HEK293T (cell line): Measurements from ENCODE around the gene PIGL.
A peak's percentile ranks its signal among the peaks of the same experiment; 100 is the strongest.

ENCODE experiments used
- CTCF ChIA-PET: fragments of 350-600 bp; formaldehyde crosslinking; extraction: SDS; loops from one replicate; lab custom pipeline; 2021; ENCODE audit warnings: antibody characterized with exemption, inconsistent platforms; lab: Yijun Ruan, JAX
- POLR2A ChIA-PET: fragments of 350-600 bp; formaldehyde crosslinking; extraction: SDS; loops from one replicate; lab custom pipeline; 2020; ENCODE audit warnings: antibody characterized with exemption, inconsistent platforms; lab: Yijun Ruan, JAX
- DNase-seq: peaks from one replicate; pipeline ENCODE4 v3.0.0; 2012; ENCODE audit warnings: mixed read lengths; ENCODE audit errors: extremely low spot score
- ARNT ChIP-seq: fragments of 450-650 bp; IDR thresholded peaks from 2 replicates; pipeline ENCODE4 v1.6.1; 2017; ENCODE audit warnings: mild to moderate bottlenecking
- BHLHE40 ChIP-seq: fragments of 450-650 bp; IDR thresholded peaks from 2 replicates; pipeline ENCODE4 v1.6.1; 2016; ENCODE audit warnings: mild to moderate bottlenecking, moderate library complexity, borderline replicate concordance
- CTBP1 ChIP-seq: fragments of 450-650 bp; IDR thresholded peaks from 2 replicates; pipeline ENCODE4 v1.6.1; 2016; ENCODE audit warnings: borderline replicate concordance
- ELF4 ChIP-seq: fragments of 450-650 bp; IDR thresholded peaks from 2 replicates; pipeline ENCODE4 v1.6.1; 2017; ENCODE audit warnings: antibody characterized with exemption
- FOXA1 ChIP-seq: fragments of 450-650 bp; IDR thresholded peaks from 2 replicates; pipeline ENCODE4 v1.6.1; 2016; ENCODE audit warnings: mild to moderate bottlenecking
- FOXK2 ChIP-seq: fragments of 450-650 bp; IDR thresholded peaks from 2 replicates; pipeline ENCODE4 v1.6.1; 2016; ENCODE audit warnings: mild to moderate bottlenecking
- FOXM1 ChIP-seq: fragments of 450-650 bp; IDR thresholded peaks from 2 replicates; pipeline ENCODE4 v1.6.1; 2017; ENCODE audit warnings: mild to moderate bottlenecking, borderline replicate concordance
- HDGF ChIP-seq: fragments of 450-650 bp; IDR thresholded peaks from 2 replicates; pipeline ENCODE4 v1.6.1; 2017; ENCODE audit warnings: antibody characterized with exemption, borderline replicate concordance
- L3MBTL2 ChIP-seq: fragments of 450-650 bp; conservative IDR thresholded peaks from 2 replicates; pipeline ENCODE4 v1.6.1; 2016; ENCODE audit warnings: mild to moderate bottlenecking
- LEF1 ChIP-seq: fragments of 450-650 bp; IDR thresholded peaks from 2 replicates; pipeline ENCODE4 v1.6.1; 2017; ENCODE audit warnings: mild to moderate bottlenecking, borderline replicate concordance
- NFRKB ChIP-seq: fragments of 450-650 bp; IDR thresholded peaks from 2 replicates; pipeline ENCODE4 v1.6.1; 2016; ENCODE audit warnings: mild to moderate bottlenecking, moderate library complexity
- SP1 ChIP-seq: fragments of 450-650 bp; IDR thresholded peaks from 2 replicates; pipeline ENCODE4 v1.6.1; 2017
- SUZ12 ChIP-seq: fragments of 450-650 bp; IDR thresholded peaks from 2 replicates; pipeline ENCODE4 v1.6.1; 2016; ENCODE audit warnings: mild to moderate bottlenecking
- TARDBP ChIP-seq: fragments of 450-650 bp; IDR thresholded peaks from 2 replicates; pipeline ENCODE4 v1.6.1; 2016
- ZNF384 ChIP-seq: fragments of 450-650 bp; IDR thresholded peaks from 2 replicates; pipeline ENCODE4 v1.6.1; 2016
- TF ChIP-seq, protein P1 (sequence below): fragments of 450-650 bp; IDR thresholded peaks from 2 replicates; pipeline ENCODE4 v1.6.1; 2016

The PIGL gene

DNA sequence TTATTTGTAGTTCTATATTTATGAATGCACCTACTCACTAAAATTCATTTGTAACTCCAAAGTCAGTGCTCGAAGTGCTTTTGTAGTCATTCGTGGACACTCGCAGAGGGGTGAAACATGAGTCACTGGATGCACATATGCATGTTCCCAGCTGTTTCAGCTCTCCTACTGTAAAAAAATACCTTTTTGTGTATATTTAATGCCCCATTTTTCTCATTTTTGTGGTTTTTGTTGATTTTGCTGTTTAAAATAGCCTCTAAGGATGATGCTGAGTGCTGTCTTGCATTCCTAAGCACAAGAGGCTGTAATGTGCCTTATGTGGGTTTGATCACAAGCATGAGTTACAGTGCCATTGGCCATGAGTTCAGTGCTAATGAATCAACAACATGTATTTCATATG lies 105.6 kb downstream of the PIGL start:
- TF ChIP-seq FOXA1, result no peak
- no peak for TF ChIP-seq HDGF
- ChIA-PET POLR2A (no interaction called here), CTCF (no interaction called here)
- DNase-seq, result no peak

DNA sequence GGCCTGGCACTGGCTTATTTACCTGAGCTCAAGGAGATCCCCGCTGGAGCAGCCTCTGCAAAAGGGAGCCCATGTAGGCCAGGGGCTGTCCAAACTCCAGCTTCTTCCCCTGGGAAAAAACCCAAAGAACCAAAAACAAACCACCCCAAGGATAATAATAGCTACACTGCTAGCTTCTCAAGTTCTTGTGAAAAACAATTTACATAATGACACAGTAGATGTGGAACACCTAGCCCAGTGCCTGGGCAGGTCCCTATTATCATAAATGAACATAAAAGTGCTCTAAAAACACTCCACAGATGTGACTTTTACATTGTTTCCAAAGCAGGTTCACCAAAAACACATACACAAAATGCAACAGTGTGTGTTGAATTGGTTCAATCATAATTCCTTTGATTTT lies 109.0 kb downstream of the PIGL start:
- ChIA-PET POLR2A (no interaction called here), CTCF (interaction anchor here (1.2 to 1.8 kb wide), 2 partner anchors 21 to 26 kb away, joined by 5 read pairs; no protein-coding TSS in a partner anchor)
- no peak for DNase-seq
- TF ChIP-seq FOXM1 (no peak), TARDBP (no peak), ZNF384 (no peak), L3MBTL2 (no peak), CTBP1 (no peak), ARNT (no peak), ELF4 (no peak), SUZ12 (no peak), BHLHE40 (no peak), SP1 (no peak), FOXK2 (no peak), FOXA1 (no peak)
- TF ChIP-seq, protein P1, sequence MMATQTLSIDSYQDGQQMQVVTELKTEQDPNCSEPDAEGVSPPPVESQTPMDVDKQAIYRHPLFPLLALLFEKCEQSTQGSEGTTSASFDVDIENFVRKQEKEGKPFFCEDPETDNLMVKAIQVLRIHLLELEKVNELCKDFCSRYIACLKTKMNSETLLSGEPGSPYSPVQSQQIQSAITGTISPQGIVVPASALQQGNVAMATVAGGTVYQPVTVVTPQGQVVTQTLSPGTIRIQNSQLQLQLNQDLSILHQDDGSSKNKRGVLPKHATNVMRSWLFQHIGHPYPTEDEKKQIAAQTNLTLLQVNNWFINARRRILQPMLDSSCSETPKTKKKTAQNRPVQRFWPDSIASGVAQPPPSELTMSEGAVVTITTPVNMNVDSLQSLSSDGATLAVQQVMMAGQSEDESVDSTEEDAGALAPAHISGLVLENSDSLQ, result no peak

DNA sequence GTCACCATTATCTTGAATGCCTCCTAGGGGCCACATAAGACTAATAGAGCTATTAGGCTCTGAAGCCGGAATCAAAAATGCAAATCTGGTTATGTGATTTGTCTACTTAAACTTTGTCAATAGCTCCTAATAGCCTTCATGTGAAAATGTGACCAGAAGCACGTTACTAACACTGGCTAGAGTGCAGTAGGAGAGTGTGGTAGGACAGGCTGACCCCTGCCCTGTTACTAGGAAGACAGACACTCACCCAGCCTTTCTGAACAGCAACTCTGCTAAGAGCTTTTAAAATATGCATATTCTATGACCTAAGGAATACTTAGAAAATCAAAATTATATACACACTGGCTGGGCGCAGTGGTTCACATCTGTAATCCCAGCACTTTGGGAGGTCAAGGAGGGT lies 110.0 kb downstream of the PIGL start:
- no peak for DNase-seq
- CTCF ChIA-PET, result no interaction called here
- TF ChIP-seq ARNT (no peak), FOXK2 (no peak), TARDBP (no peak), FOXM1 (no peak), BHLHE40 (no peak), L3MBTL2 (no peak), SP1 (no peak), NFRKB (no peak), FOXA1 (no peak), CTBP1 (no peak), SUZ12 (no peak), ZNF384 (no peak), LEF1 (no peak), HDGF (no peak), ELF4 (no peak)
- TF ChIP-seq, protein P1, result no peak
- POLR2A ChIA-PET, result interaction anchor here (0.6 kb wide), 1 partner anchor 32 kb away, joined by 3 read pairs; no protein-coding TSS in a partner anchor

DNA sequence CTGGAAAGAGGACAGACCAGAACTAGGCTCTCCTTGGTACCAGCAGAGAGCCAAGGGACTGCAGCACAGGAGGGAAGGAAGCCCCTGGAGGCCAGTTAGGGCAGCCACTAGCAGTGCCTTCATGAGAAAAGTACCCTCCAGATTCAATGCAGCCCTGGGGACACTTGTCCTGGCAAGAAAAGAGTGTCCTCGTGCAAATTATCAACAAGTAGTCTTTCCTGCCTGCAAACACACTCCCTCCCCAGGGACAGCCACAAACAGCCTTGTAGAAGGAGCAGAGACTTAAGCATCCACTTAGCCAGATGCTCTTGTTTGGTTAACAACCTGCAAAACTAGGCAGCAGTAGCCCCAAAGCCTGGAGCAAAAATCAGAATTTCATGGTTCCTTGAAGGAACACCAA lies 112.0 kb downstream of the PIGL start:
- TF ChIP-seq L3MBTL2 (no peak), LEF1 (no peak), FOXM1 (no peak), SUZ12 (no peak), CTBP1 (no peak), ZNF384 (no peak)
- ChIA-PET POLR2A (no interaction called here), CTCF (no interaction called here)
- DNase-seq, result peak; percentile 30

DNA sequence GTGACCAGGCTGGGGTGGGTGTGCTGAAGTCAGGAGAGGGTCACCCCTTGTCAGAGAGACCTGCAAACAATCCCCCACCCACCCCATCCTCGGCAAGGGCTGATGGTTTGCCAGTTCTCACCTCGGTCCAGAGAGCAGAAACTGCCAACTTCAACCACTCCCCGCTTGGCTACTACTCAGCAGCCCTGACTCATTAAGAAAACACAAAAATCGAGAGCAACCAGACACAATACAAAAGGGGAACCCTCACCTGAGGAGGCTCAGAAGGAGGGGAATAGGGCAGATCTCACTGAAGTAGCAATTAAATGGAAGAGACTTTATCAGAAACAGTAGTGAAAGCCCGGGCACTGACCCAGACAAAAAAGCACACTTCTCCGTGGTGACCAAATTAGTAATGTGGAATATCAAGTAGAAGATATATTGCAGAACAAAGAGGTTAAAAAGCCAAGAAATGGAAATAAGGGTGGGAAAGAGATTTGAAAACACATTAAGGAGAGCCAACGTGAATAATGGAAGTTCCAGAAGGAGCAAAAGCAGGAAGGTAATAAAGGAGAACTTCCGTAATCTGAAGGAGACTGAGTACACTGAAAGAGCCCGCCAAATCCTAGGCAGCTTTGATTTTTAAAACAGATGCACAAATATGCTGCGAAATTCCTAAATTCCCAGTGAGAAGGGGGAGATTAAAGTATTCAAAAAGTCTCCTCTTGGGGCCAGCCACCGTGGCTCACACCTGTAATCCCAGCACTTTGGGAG lies 112.7 kb downstream of the PIGL start:
- no peak for TF ChIP-seq ZNF384
- no peak for TF ChIP-seq FOXA1
- no peak for TF ChIP-seq L3MBTL2
- TF ChIP-seq TARDBP, result no peak
- no peak for TF ChIP-seq BHLHE40
- TF ChIP-seq LEF1, result no peak
- no peak for TF ChIP-seq SP1
- POLR2A ChIA-PET, result no interaction called here
- CTCF ChIA-PET, result interaction anchor here (1.6 kb wide), 1 partner anchor 43 kb away, joined by 4 read pairs; no protein-coding TSS in a partner anchor
- no peak for DNase-seq

DNA sequence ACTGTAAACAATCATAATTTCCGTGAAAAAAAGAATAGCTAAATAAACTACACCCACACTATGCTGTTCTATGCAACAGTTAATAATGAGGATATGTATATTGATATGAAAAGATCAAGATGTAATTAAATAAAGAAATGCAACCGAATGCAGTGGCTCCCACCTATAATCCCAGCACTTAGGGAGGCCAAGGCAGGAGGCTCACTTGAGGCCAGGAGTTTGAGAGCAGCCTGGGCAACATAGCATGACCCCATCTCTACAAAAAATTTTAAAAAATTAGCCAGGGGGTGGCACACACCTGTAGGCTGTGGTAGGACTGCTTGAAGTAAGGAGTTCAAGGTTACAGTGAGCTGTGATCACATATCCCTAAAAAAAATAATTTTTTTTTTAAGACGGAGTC lies 121.4 kb downstream of the PIGL start:
- POLR2A ChIA-PET, result interaction anchor here (1.2 kb wide), 1 partner anchor 14 kb away, joined by 5 read pairs; the partner anchor contains the start of gene CENPV
- CTCF ChIA-PET, result interaction anchor here (0.6 to 2.3 kb wide), 2 partner anchors 20 to 25 kb away, joined by 5 to 8 read pairs; no protein-coding TSS in a partner anchor
- TF ChIP-seq SUZ12, result no peak
- no peak for TF ChIP-seq CTBP1
- TF ChIP-seq NFRKB, result no peak
- TF ChIP-seq TARDBP, result no peak
- no peak for TF ChIP-seq FOXA1
- no peak for TF ChIP-seq BHLHE40
- TF ChIP-seq ZNF384, result no peak
- TF ChIP-seq ARNT, result no peak
- no peak for TF ChIP-seq FOXK2
- TF ChIP-seq HDGF, result no peak
- TF ChIP-seq FOXM1, result no peak
- TF ChIP-seq SP1, result no peak
- no peak for TF ChIP-seq ELF4
- TF ChIP-seq L3MBTL2, result no peak
- TF ChIP-seq LEF1, result no peak
- TF ChIP-seq, protein P1, result no peak
- DNase-seq, result no peak
